Heart left ventricle (tissue), 16 donors: ENCODE measurements around the gene WSCD1. TPM values are rescaled to one million over a fixed set of nuclear protein-coding genes. Genes with fewer than 3 reads are reported as not detected.
A peak's percentile ranks its signal among the peaks of the same experiment; 100 is the strongest.

ENCODE experiments used
- ATAC-seq, 4 donors: fragments of 200-7000 bp; cut with Tn5 transposase; one replicate each; pipeline ENCODE4 v1.9.1; 2020 to 2022; ENCODE audit warnings: moderate library complexity in 4 of 4, mild to moderate bottlenecking in 3 of 4, moderate number of reproducible peaks in 1 of 4
- DNase-seq, 5 donors: peaks; one replicate each; pipeline ENCODE4 v3.0.0-alpha.2; 2020
- H3K27ac ChIP-seq, 12 donors: fragments of 200-600 bp; sonication (generic) in 4 of 12; one replicate each; pipeline versions ENCODE4 v1.5.0 to v1.8.0; 2016 to 2022; ENCODE audit warnings: mild to moderate bottlenecking in 2 of 12
- H3K27me3 ChIP-seq, 9 donors: fragments of 200-600 bp; sonication (generic) in 2 of 9; one replicate each; pipeline versions ENCODE4 v1.5.1 to v1.8.0; 2016 to 2022; ENCODE audit warnings: mild to moderate bottlenecking in 3 of 9
- H3K36me3 ChIP-seq, 9 donors: fragments of 200-600 bp; sonication (generic) in 2 of 9; one replicate each; pipeline versions ENCODE4 v1.5.0 to v1.8.0; 2018 to 2022; ENCODE audit warnings: mild to moderate bottlenecking in 2 of 9
- H3K4me1 ChIP-seq, 12 donors: fragments of 200-600 bp; sonication (generic) in 4 of 12; one replicate each; pipeline versions ENCODE4 v1.5.0 to v1.8.0; 2016 to 2022; ENCODE audit warnings: mild to moderate bottlenecking in 3 of 12
- H3K4me3 ChIP-seq, 12 donors: fragments of 200-600 bp; sonication (generic) in 4 of 12; one replicate each; pipeline versions ENCODE4 v1.5.0 to v1.8.0; 2017 to 2022; ENCODE audit warnings: mild to moderate bottlenecking in 9 of 12, moderate library complexity in 4 of 12
- H3K9me3 ChIP-seq, 12 donors: fragments of 200-600 bp; sonication (generic) in 4 of 12; one replicate each; pipeline versions ENCODE4 v1.5.0 to v1.8.0; 2016 to 2022; ENCODE audit warnings: mild to moderate bottlenecking in 1 of 12
- CTCF ChIP-seq, 12 donors: fragments of 200-600 bp; sonication (generic) in 4 of 12; IDR thresholded peaks; one replicate each; pipeline versions ENCODE4 v1.5.0 to v1.8.0; 2018 to 2022; ENCODE audit warnings: antibody characterized with exemption in 12 of 12, mild to moderate bottlenecking in 5 of 12
- POLR2A ChIP-seq, 2 donors: fragments of 450-650 bp; IDR thresholded peaks; one replicate each; pipeline ENCODE4 v1.6.1; 2017; ENCODE audit warnings: antibody characterized with exemption in 2 of 2, mild to moderate bottlenecking in 2 of 2, moderate library complexity in 2 of 2
- WGBS, 4 donors: extraction: QIAGEN DNeasy Blood & Tissue Kit in 2 of 4; methylation state at CpG; one replicate each; pipeline versions ENCODE4 v1.1.5 to v1.1.7; 2013 to 2018; 5-methylcytosine and 5-hydroxymethylcytosine counted together
- intact Hi-C, 10 donors: fragments of 100-400 bp; cut with DNase I; formaldehyde crosslinking; loops; one replicate each; pipeline versions ENCODE4 v1.11.1 to v1.14.2; 2022
- polyA plus RNA-seq, 2 donors: library from polyadenylated mRNA; stranded (reverse); fragments of 200-250 nt; gene quantifications; one replicate each; pipeline ENCODE4 v1.2.3, GENCODE V29; 2013
- total RNA-seq, 9 donors: library from RNA; depleted of rRNA in 2 of 9; stranded (reverse); fragments of >200 nt in 2 of 9; fragmentation: NEBNext Ultra II Directional in 3 of 9; extraction: Animal tissue kit (Norgen Biotek cat#: 25700) in 3 of 9; gene quantifications; one replicate each; pipeline versions ENCODE4 v1.1.0 to v1.2.4, GENCODE V29; 2016 to 2023
- donor health status: ischemic (EF 13 %, LVEDD 7.1; RV severe dilation, severe dysfunction).
- donor health status: healthy with polysubstance abuse.
- donor health status: DM: no; HTN: yes; CAD: no.
- donor health status: DM: no; HTN: no; CAD: no.
- donor health status: ischemic (EF 25% LVEDD 6.9; RV normal size, moderate dysfunction).
- donor health status: ischemic (EF 25% LVEDD 5.7; RV mildly dilated, moderate dysfunction).
- donor health status: healthy.
- donor health status: DM: yes; HTN: yes; CAD: no.
- donor health status: ischemic (EF 35%, LVEDD 5.7; RV mildly dilated, moderate dysfunction).
- donor health status: nonischemic (EF 11% LVEDD 7.7; RV severe dilation, severe dysfunction).
- donor health status: DM: yes; HTN: yes; CAD: no.
- donor health status: PGD.
- donor health status: ischemic (EF 29% LVEDD 5.4; RV normal size, mild dysfunction).
- donor health status: nonischemic (EF 23%, LVEDD 6.1; RV moderate dilation, normal function).

The WSCD1 gene
- total and polyA plus RNA-seq, 11 donors: 2.5 to 12.4 (median 4.4) TPM

GRCh38 chr17:6044261-6044660, 25.9 kb upstream of the WSCD1 start:
- ATAC-seq (no peak), DNase-seq (no peak)
- 85 to 92% (median 91%) methylated on average over 6 of the region's 6 CpGs for WGBS, 4 donors
- H3K36me3 ChIP-seq: no peaks in the 10 kb centered on the region
- no peak overlapping the region for H3K4me3 ChIP-seq
- H3K27me3 ChIP-seq: peaks cover 0 to 9% (median 0%) of the 10 kb centered on the region in 9 donors
- intact Hi-C loops: loop anchor here in 2 of 10 donors (10.0 kb wide), 1 partner anchor 449 kb away; no protein-coding TSS in a partner anchor
- no peak overlapping the region for H3K27ac ChIP-seq
- TF ChIP-seq CTCF (IDR thresholded peaks at IDR 0.05): no peak
- no peak for TF ChIP-seq POLR2A (IDR thresholded peaks at IDR 0.05)
- peaks cover 0 to 8% (median 0%) of the 10 kb centered on the region in 12 donors for H3K4me1 ChIP-seq
- H3K9me3 ChIP-seq: no peaks in the 10 kb centered on the region

GRCh38 chr17:6045621-6046357, 24.4 kb upstream of the WSCD1 start:
- TF ChIP-seq POLR2A (IDR thresholded peaks at IDR 0.05) (no peak), CTCF (IDR thresholded peaks at IDR 0.05) (peak in 1 of 12 donors; percentile 4)
- H3K4me1 ChIP-seq: peaks cover 0 to 6% (median 0%) of the 10 kb centered on the region in 12 donors
- H3K36me3 ChIP-seq: no peaks in the 10 kb centered on the region
- peaks cover 0 to 6% (median 0%) of the 10 kb centered on the region in 9 donors for H3K27me3 ChIP-seq
- ATAC-seq (no peak), DNase-seq (no peak)
- no peak overlapping the region for H3K4me3 ChIP-seq
- intact Hi-C loops: loop anchor here in 3 of 10 donors (5.0 to 10.0 kb wide), 2 partner anchors 451 to 453 kb away; no protein-coding TSS in a partner anchor
- no peak overlapping the region for H3K27ac ChIP-seq
- H3K9me3 ChIP-seq: no peaks in the 10 kb centered on the region
- WGBS, 4 donors: 82 to 89% (median 83%) methylated on average over 6 of the region's 6 CpGs

- Histone ChIP-seq H3K4me1 (no peaks in the 10 kb centered on the region), H3K9me3 (no peaks in the 10 kb centered on the region), H3K27ac (no peak overlapping the region), H3K36me3 (no peaks in the 10 kb centered on the region), H3K27me3 (no peaks in the 10 kb centered on the region), H3K4me3 (no peak overlapping the region)
- intact Hi-C loops: loop anchor here in 3 of 10 donors (5.0 to 10.0 kb wide), 2 partner anchors 452 to 454 kb away; no protein-coding TSS in a partner anchor
- DNase-seq (no peak), ATAC-seq (no peak)
- no peak for TF ChIP-seq CTCF (IDR thresholded peaks at IDR 0.05)
- no peak for TF ChIP-seq POLR2A (IDR thresholded peaks at IDR 0.05)
- 50 to 78% (median 59%) methylated on average over 4 of the region's 4 CpGs for WGBS, 4 donors
Measured at GRCh38 chr17:6046431-6046830, 23.7 kb upstream of the WSCD1 start.

- WGBS, 4 donors: 61 to 79% (median 70%) methylated on average over 1 of the region's 1 CpG
- no peak overlapping the region for H3K27ac ChIP-seq
- DNase-seq (no peak), ATAC-seq (no peak)
- H3K9me3 ChIP-seq: no peaks in the 10 kb centered on the region
- no peaks in the 10 kb centered on the region for H3K4me1 ChIP-seq
- intact Hi-C loops: loop anchor here in 3 of 10 donors (5.0 to 10.0 kb wide), 2 partner anchors 452 to 455 kb away; no protein-coding TSS in a partner anchor
- H3K27me3 ChIP-seq: no peaks in the 10 kb centered on the region
- H3K36me3 ChIP-seq: no peaks in the 10 kb centered on the region
- no peak overlapping the region for H3K4me3 ChIP-seq
- TF ChIP-seq POLR2A (IDR thresholded peaks at IDR 0.05): no peak
- no peak for TF ChIP-seq CTCF (IDR thresholded peaks at IDR 0.05)
Measured at GRCh38 chr17:6046931-6047330, 23.2 kb upstream of the WSCD1 start.
